Amygdala (tissue), 56 donors: Measurements from ENCODE around the gene UBQLN2.
"Not testable (repeated sequence)": the region's sequence is repeated elsewhere in the genome, so short reads cannot be mapped to it uniquely, and the experiment has no call there.

Experiments used
- DNase-seq, 56 donors: peaks; one replicate each; lab custom pipeline; 2025; lab: John Stamatoyannopoulos, UW

UBQLN2 gene

GRCh38 chrX:56563231-56564161 is at the start of gene UBQLN2:
UBQLN2 (plus strand) TSS chrX:56563627; CDS start chrX:56563874, 247 bp downstream.
- DNase-seq, result peak; percentile 9 to 82 (median 60)

- DNase-seq, result no peak
Observed at GRCh38 chrX:56519642-56520041, 43.8 kb upstream of the UBQLN2 start.

- DNase-seq, result not testable (repeated sequence)
Observed at GRCh38 chrX:56529482-56530007, 33.9 kb upstream of the UBQLN2 start.

DNA sequence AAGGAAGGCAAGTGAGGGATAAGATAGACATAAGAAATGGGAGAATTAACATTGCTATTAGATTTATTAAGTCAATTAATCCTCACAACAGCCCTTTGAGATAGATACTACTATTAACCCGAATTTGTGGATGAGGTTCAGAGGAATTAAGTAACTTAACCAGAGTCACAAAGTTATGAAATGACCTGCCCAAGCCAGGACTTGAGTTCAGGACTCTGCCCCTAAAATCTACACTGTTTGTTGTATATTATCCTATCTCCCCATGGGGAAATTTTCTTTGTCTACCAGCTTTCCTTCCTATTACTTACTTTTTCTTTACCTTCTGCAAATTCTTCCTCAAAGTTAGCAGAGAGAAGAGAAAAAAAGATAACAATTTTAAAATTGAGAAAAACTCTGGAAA is 33.4 kb upstream of the UBQLN2 start:
- no peak for DNase-seq

GRCh38 chrX:56550667-56551066 is 12.8 kb upstream of the UBQLN2 start:
- DNase-seq, result no peak

GRCh38 chrX:56554870-56555269 is 8.6 kb upstream of the UBQLN2 start:
- DNase-seq, result no peak

DNA sequence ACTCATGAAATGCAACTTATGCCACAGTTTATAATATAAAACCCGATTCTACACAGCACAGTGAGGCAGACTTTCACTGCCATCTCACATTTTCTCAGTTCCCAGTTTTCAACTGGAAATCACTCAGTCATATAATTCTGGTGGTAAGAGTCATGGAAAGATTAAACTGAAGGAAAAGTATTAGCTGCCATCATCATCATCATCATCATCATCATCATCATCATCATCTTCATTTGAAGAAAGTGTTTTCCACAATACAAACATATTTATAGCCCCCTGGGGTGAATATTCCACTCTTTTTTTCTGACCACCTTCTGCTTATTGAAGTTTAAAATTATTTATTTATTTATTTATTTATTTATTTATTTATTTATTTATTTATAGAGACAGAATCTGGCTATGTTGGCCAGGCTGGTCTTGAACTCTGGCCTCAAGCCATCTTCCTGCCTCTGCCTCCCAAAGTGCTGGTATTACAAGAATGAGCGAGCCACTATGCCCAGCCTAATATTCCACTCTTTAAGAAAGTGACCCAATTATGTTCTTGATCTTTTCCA is 6.0 kb upstream of the UBQLN2 start:
- no peak for DNase-seq

GRCh38 chrX:56564164-56564885 is 898 bp downstream of the UBQLN2 start:
- peak in 26 of 56 donors; percentile 5 to 60 (median 26) for DNase-seq

- DNase-seq, result peak in 36 of 56 donors; percentile 0 to 60 (median 22)
Observed at GRCh38 chrX:56564921-56565840, 1.8 kb downstream of the UBQLN2 start.

- peak in 8 of 56 donors; percentile 0 to 2 (median 1) for DNase-seq
Observed at GRCh38 chrX:56569378-56570057, 6.1 kb downstream of the UBQLN2 start.

- no peak for DNase-seq
Observed at GRCh38 chrX:56572975-56573374, 9.5 kb downstream of the UBQLN2 start.

DNA sequence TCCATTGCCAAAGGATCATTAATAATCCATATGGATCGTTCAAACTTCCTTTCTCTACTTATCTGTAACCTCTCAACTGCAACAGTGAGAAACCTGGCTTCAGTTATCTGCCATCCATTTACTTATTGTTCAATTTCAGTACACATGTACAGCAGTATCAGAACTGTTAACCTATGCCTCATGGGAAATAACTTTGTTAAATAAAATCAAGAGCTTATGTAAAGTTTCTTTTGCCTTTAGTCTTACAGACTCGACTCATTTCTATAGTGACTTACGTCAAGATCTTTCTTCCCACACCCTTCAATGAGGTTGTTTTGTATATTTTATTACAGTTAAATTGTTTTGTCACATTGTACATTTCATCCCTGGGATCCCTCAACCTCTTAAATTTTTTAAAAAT is 11.4 kb downstream of the UBQLN2 start:
- no peak for DNase-seq

DNA sequence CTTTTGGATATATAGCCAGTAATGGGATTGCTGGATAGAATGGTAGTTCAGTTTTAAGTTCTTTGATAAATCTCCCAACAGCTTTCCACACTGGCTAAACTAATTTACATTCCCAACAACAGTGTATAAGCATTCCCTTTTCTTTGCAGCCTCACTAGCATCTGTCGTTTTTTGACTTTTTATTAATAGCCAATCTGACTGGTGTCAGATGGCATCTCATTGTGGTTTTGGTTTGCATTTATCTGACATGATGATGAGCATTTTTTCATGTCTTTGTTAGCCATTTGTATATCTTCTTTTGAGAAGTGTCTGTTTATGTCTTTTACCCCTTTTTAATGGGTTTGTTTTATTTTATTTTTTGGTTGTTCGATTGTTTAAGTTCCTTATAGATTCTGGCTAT is 13.3 kb downstream of the UBQLN2 start:
- DNase-seq, result no peak

GRCh38 chrX:56588397-56589188 is 25.2 kb downstream of the UBQLN2 start:
- DNase-seq, result no peak

GRCh38 chrX:56591830-56592229 is 28.4 kb downstream of the UBQLN2 start:
- not testable (repeated sequence) for DNase-seq

- no peak for DNase-seq
Observed at GRCh38 chrX:56600141-56600540, 36.7 kb downstream of the UBQLN2 start.

- DNase-seq, result no peak
Observed at GRCh38 chrX:56600987-56601386, 37.6 kb downstream of the UBQLN2 start.

DNA sequence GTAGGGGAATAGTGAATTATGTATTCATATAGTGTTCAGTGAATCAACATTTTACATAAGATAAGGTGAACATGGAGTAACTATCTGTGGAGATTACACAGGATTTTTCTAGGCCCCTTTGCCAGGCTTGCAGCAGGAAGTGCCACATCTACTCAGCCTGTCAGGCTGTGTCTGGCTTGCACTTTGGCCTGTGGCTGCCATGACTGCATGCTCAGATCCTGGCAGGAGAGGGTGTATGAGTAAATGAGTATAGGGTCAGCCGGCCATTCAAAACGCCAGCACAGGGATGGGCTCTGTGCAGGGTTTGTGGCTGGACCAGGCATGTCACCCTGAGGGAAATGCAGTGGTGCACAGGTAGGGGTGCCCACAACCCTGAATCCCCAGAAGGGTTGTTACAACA is 51.9 kb downstream of the UBQLN2 start:
- DNase-seq, result no peak
